Activated CD4-positive, alpha-beta T cell treated with anti-CD3 and anti-CD28 coated beads for 36 hours (primary cell): Measurements from ENCODE around the gene CBY1. TPM values are rescaled to one million over a fixed set of nuclear protein-coding genes. Genes with fewer than 3 reads are reported as not detected.

Source experiments
- ATAC-seq: fragments of 200-7000 bp; cut with Tn5 transposase; one replicate; pipeline ENCODE4 v1.10.0; 2021; ENCODE audit warnings: mild to moderate bottlenecking, moderate library complexity
- CTCF ChIA-PET: fragments of 350-600 bp; sonication (Branson Sonifier 250); formaldehyde crosslinking; loops from one replicate; lab custom pipeline; 2021; ENCODE audit warnings: antibody characterized with exemption; lab: Charles Lee
- POLR2A ChIA-PET: fragments of 350-600 bp; sonication (Branson Sonifier 250); formaldehyde crosslinking; loops from one replicate; lab custom pipeline; 2021; ENCODE audit warnings: antibody characterized with exemption, inconsistent platforms; lab: Charles Lee
- DNase-seq: peaks from one replicate; pipeline ENCODE4 v3.0.0-alpha.2; 2020
- H3K27ac Mint-ChIP-seq: one replicate; pipeline ENCODE4 v1.8.0; 2021; ENCODE audit warnings: mixed read lengths
- H3K27me3 Mint-ChIP-seq: one replicate; pipeline ENCODE4 v1.8.0; 2021; ENCODE audit warnings: mixed read lengths
- H3K36me3 Mint-ChIP-seq: one replicate; pipeline ENCODE4 v1.8.0; 2021; ENCODE audit warnings: low read depth, mixed read lengths
- H3K4me1 Mint-ChIP-seq: one replicate; pipeline ENCODE4 v1.8.0; 2021; ENCODE audit warnings: mixed read lengths
- H3K4me3 Mint-ChIP-seq: one replicate; pipeline ENCODE4 v1.8.0; 2021; ENCODE audit warnings: mild to moderate bottlenecking, moderate library complexity, mixed read lengths
- H3K9me3 Mint-ChIP-seq: one replicate; pipeline ENCODE4 v1.8.0; 2021; ENCODE audit warnings: low read depth, mixed read lengths
- intact Hi-C, 2 experiments: fragments of 100-400 bp; cut with DNase I in 1 of 2; cut with micrococcal nuclease in 1 of 2; formaldehyde crosslinking; loops; one replicate each; pipeline versions ENCODE4 v1.14.2 to v1.15.1; 2022 to 2024; cut with DNase I, micrococcal nuclease
- total RNA-seq, 2 experiments: library from RNA; stranded (reverse); gene quantifications; one replicate each; pipeline ENCODE4 v1.2.3, GENCODE V29; 2021

The CBY1 gene
- total RNA-seq, 2 experiments from 2014 or later: 9.8 to 11.6 TPM

GRCh38 chr22:38694049-38694448 is 37.6 kb downstream of the CBY1 start:
- Mint-ChIP-seq H3K4me1 (peaks cover 47% of the 10 kb centered on the region), H3K36me3 (peaks cover 59% of the 10 kb centered on the region), H3K27me3 (no peaks in the 10 kb centered on the region), H3K27ac (no peak overlapping the region), H3K9me3 (no peaks in the 10 kb centered on the region), H3K4me3 (no peak overlapping the region)
- intact Hi-C loops: no loop called here
- ATAC-seq: no peak
- POLR2A ChIA-PET: no interaction called here
- no peak for DNase-seq
- CTCF ChIA-PET: no interaction called here

- H3K4me3 Mint-ChIP-seq: no peak overlapping the region
- DNase-seq: no peak
- intact Hi-C loops: no loop called here
Observed at GRCh38 chr22:38694940-38695339, 38.5 kb downstream of the CBY1 start.

GRCh38 chr22:38696606-38697424 is 40.4 kb downstream of the CBY1 start:
- DNase-seq: peak; percentile 73
- no peaks in the 10 kb centered on the region for H3K9me3 Mint-ChIP-seq
- H3K4me3 Mint-ChIP-seq: peak overlapping the region; percentile 95
- no peaks in the 10 kb centered on the region for H3K27me3 Mint-ChIP-seq
- intact Hi-C loops: loop anchor here (1.0 to 2.0 kb wide), 4 partner anchors 16 to 622 kb away; partner anchors contain the start of genes CBY1 (in 2 of the 2), FAM227A (in 2 of the 2), TOMM22 (in 2 of the 2) and RPL3 (in 1 of the 2)
- CTCF ChIA-PET: interaction anchor here (0.6 to 2.9 kb wide), 3 partner anchors 15 to 708 kb away, joined by 3 to 25 read pairs (median 3); partner anchors contain the start of gene TOMM22
- H3K4me1 Mint-ChIP-seq: peaks cover 58% of the 10 kb centered on the region
- peak; percentile 74 for ATAC-seq
- H3K36me3 Mint-ChIP-seq: peaks cover 58% of the 10 kb centered on the region
- POLR2A ChIA-PET: interaction anchor here (0.7 to 2.0 kb wide), 3 partner anchors 13 to 39 kb away, joined by 3 to 8 read pairs (median 3); partner anchors contain the start of gene TOMM22
- peak overlapping the region; percentile 95 for H3K27ac Mint-ChIP-seq

More at GRCh38 chr22:38694940-38695339, 38.5 kb downstream of the CBY1 start:
- ChIA-PET POLR2A (no interaction called here), CTCF (interaction anchor here (2.9 kb wide), 1 partner anchor 13 kb away, joined by 25 read pairs; the partner anchor contains the start of gene TOMM22)
- ATAC-seq: no peak
- Mint-ChIP-seq H3K4me1 (peaks cover 53% of the 10 kb centered on the region), H3K27ac (peak overlapping the region; percentile 76), H3K9me3 (no peaks in the 10 kb centered on the region), H3K27me3 (no peaks in the 10 kb centered on the region), H3K36me3 (peaks cover 61% of the 10 kb centered on the region)

- Mint-ChIP-seq H3K36me3 (peaks cover 57% of the 10 kb centered on the region), H3K27me3 (no peaks in the 10 kb centered on the region), H3K9me3 (no peaks in the 10 kb centered on the region), H3K27ac (peak overlapping the region; percentile 95), H3K4me3 (peak overlapping the region; percentile 95), H3K4me1 (peaks cover 59% of the 10 kb centered on the region)
- DNase-seq (no peak), ATAC-seq (no peak)
- CTCF ChIA-PET: interaction anchor here (1.0 to 3.4 kb wide), 4 partner anchors 10 to 16 kb away, joined by 3 to 34 read pairs (median 14); partner anchors contain the start of gene TOMM22
- POLR2A ChIA-PET: interaction anchor here (0.7 to 2.0 kb wide), 2 partner anchors 16 to 38 kb away, joined by 3 to 8 read pairs; partner anchors contain the start of gene TOMM22
- intact Hi-C loops: loop anchor here (2.0 kb wide), 2 partner anchors 17 to 621 kb away; partner anchors contain the start of genes RPL3 (in 1 of the 2) and TOMM22 (in 1 of the 2)
Observed at GRCh38 chr22:38697425-38698089, 41.1 kb downstream of the CBY1 start.

- ChIA-PET POLR2A (interaction anchor here (0.6 to 2.2 kb wide), 3 partner anchors 16 to 730 kb away, joined by 3 to 13 read pairs (median 8); partner anchors contain the start of gene TOMM22), CTCF (interaction anchor here (0.6 to 3.4 kb wide), 5 partner anchors 9 to 492 kb away, joined by 3 to 34 read pairs (median 3); partner anchors contain the start of gene TOMM22)
- Mint-ChIP-seq H3K9me3 (no peaks in the 10 kb centered on the region), H3K4me3 (peak overlapping the region; percentile 95), H3K36me3 (peaks cover 49% of the 10 kb centered on the region), H3K27me3 (no peaks in the 10 kb centered on the region), H3K4me1 (peaks cover 55% of the 10 kb centered on the region), H3K27ac (peak overlapping the region; percentile 95)
- no peak for ATAC-seq
- DNase-seq: no peak
- intact Hi-C loops: no loop called here
Observed at GRCh38 chr22:38698407-38699094, 42.1 kb downstream of the CBY1 start.

GRCh38 chr22:38699143-38699542 is 42.7 kb downstream of the CBY1 start:
- CTCF ChIA-PET: interaction anchor here (0.6 to 3.4 kb wide), 6 partner anchors 17 to 493 kb away, joined by 3 to 34 read pairs (median 3); partner anchors contain the start of gene TOMM22
- peaks cover 57% of the 10 kb centered on the region for H3K4me1 Mint-ChIP-seq
- ATAC-seq: no peak
- DNase-seq: no peak
- no peaks in the 10 kb centered on the region for H3K9me3 Mint-ChIP-seq
- H3K4me3 Mint-ChIP-seq: peak overlapping the region; percentile 95
- intact Hi-C loops: no loop called here
- H3K36me3 Mint-ChIP-seq: peaks cover 45% of the 10 kb centered on the region
- H3K27me3 Mint-ChIP-seq: no peaks in the 10 kb centered on the region
- POLR2A ChIA-PET: interaction anchor here (0.8 to 2.2 kb wide), 2 partner anchors 15 to 17 kb away, joined by 3 to 13 read pairs; partner anchors contain the start of gene TOMM22
- peak overlapping the region; percentile 95 for H3K27ac Mint-ChIP-seq

GRCh38 chr22:38699784-38700183 is 43.3 kb downstream of the CBY1 start:
- no peak for ATAC-seq
- Mint-ChIP-seq H3K27ac (peak overlapping the region; percentile 95), H3K27me3 (no peaks in the 10 kb centered on the region), H3K36me3 (peaks cover 42% of the 10 kb centered on the region), H3K4me1 (peaks cover 60% of the 10 kb centered on the region), H3K4me3 (peak overlapping the region; percentile 95), H3K9me3 (no peaks in the 10 kb centered on the region)
- ChIA-PET POLR2A (interaction anchor here (0.8 to 2.2 kb wide), 2 partner anchors 16 to 18 kb away, joined by 3 to 13 read pairs; partner anchors contain the start of gene TOMM22), CTCF (interaction anchor here (1.0 to 3.4 kb wide), 4 partner anchors 17 to 53 kb away, joined by 3 to 34 read pairs (median 4); partner anchors contain the start of gene TOMM22)
- intact Hi-C loops: loop anchor here in 1 of 2 experiments (1.0 to 10.0 kb wide), 7 partner anchors 43 to 1091 kb away; partner anchors contain the start of genes ATF4, CBX7, CBY1 and CSNK1E
- no peak for DNase-seq

- ChIA-PET POLR2A (interaction anchor here (2.2 kb wide), 1 partner anchor 18 kb away, joined by 13 read pairs; the partner anchor contains the start of gene TOMM22), CTCF (interaction anchor here (1.0 to 3.4 kb wide), 3 partner anchors 18 to 53 kb away, joined by 3 to 34 read pairs (median 4); partner anchors contain the start of gene TOMM22)
- no peaks in the 10 kb centered on the region for H3K27me3 Mint-ChIP-seq
- DNase-seq (no peak), ATAC-seq (no peak)
- peaks cover 37% of the 10 kb centered on the region for H3K36me3 Mint-ChIP-seq
- peaks cover 59% of the 10 kb centered on the region for H3K4me1 Mint-ChIP-seq
- H3K27ac Mint-ChIP-seq: peak overlapping the region; percentile 95
- H3K4me3 Mint-ChIP-seq: peak overlapping the region; percentile 95
- H3K9me3 Mint-ChIP-seq: no peaks in the 10 kb centered on the region
- intact Hi-C loops: loop anchor here in 1 of 2 experiments (1.0 to 10.0 kb wide), 7 partner anchors 44 to 1092 kb away; partner anchors contain the start of genes ATF4, CBX7, CBY1 and CSNK1E
Observed at GRCh38 chr22:38700270-38700788, 43.9 kb downstream of the CBY1 start.

- Mint-ChIP-seq H3K36me3 (peaks cover 35% of the 10 kb centered on the region), H3K27ac (peak within 1 kb of the TSS; percentile 99), H3K27me3 (no peaks in the 10 kb centered on the region), H3K9me3 (no peaks in the 10 kb centered on the region), H3K4me1 (peaks cover 55% of the 10 kb centered on the region), H3K4me3 (peak within 1 kb of the TSS; percentile 95)
- ChIA-PET POLR2A (interaction anchor here (2.2 kb wide), 1 partner anchor 19 kb away, joined by 13 read pairs; the partner anchor contains the start of gene TOMM22), CTCF (interaction anchor here (3.4 kb wide), 1 partner anchor 18 kb away, joined by 34 read pairs; the partner anchor contains the start of gene TOMM22)
- peak; percentile 99 for DNase-seq
- intact Hi-C loops: loop anchor here in 1 of 2 experiments (1.0 to 10.0 kb wide), 11 partner anchors 20 to 1092 kb away; partner anchors contain the start of genes ATF4, CBX6, CBX7 and CBY1
- ATAC-seq: peak; percentile 16
Observed at GRCh38 chr22:38700789-38701628, 44.6 kb downstream of the CBY1 start, which contains the start of gene JOSD1. Gene JOSD1, minus strand, starts transcription at chr22:38700943. Its CDS starts 956 bp downstream, at chr22:38699987.
